HepG2 (cell line): ENCODE measurements around the gene SHROOM1. TPM values are rescaled to one million over a fixed set of nuclear protein-coding genes. Genes with fewer than 3 reads are reported as not detected.

Experiments
- ATAC-seq: fragments of 200-7000 bp; cut with Tn5 transposase; 3 replicates; pipeline ENCODE4 v1.9.1; 2020; ENCODE audit warnings: mild to moderate bottlenecking, moderate library complexity
- BruUV-seq: library from RNA; stranded (reverse); fragments of 400-500 nt; replicated peaks from 2 replicates; lab custom pipeline; 2021; lab: Mats Ljungman, UMichigan
- CTCF ChIA-PET: fragments of 300-600 bp; formaldehyde crosslinking; extraction: SDS; loops from one replicate; lab custom pipeline; 2021; ENCODE audit warnings: low total read pairs, inconsistent platforms, low intra/inter-chr PET ratio; lab: Yijun Ruan, JAX
- POLR2A ChIA-PET: fragments of 350-600 bp; sonication (Branson Sonifier 250); formaldehyde crosslinking; loops from one replicate; lab custom pipeline; 2020; ENCODE audit warnings: antibody characterized with exemption, inconsistent platforms; lab: Yijun Ruan, JAX
- DNase-seq: peaks from one replicate; pipeline ENCODE4 v3.0.0-alpha.2; 2015; ENCODE audit warnings: low spot score
- FAIRE-seq: peaks from 3 replicates; lab custom pipeline; 2011; peaks lifted over from hg19 to GRCh38; lab: Jason Lieb, UNC
- H2AFZ ChIP-seq: one replicate; pipeline ENCODE4 v1.6.1; 2011; ENCODE audit warnings: low read length, inconsistent platforms
- H3K27ac ChIP-seq: fragments of 300-600 bp; 3 replicates; pipeline ENCODE4 v1.8.0; 2011; ENCODE audit warnings: mixed run types, mild to moderate bottlenecking, mixed read lengths, low read length, inconsistent platforms; ENCODE audit not compliant: insufficient read depth; ENCODE audit errors: extremely low read length
- H3K27me3 ChIP-seq, 2 experiments: fragments of 200-600 bp in 1 of 2; 2 replicates in 1 of 2; 3 replicates in 1 of 2; pipeline versions ENCODE4 v1.6.0 to v1.8.0; 2011; ENCODE audit warnings: low read length in 2 of 2, mild to moderate bottlenecking in 2 of 2, moderate library complexity in 2 of 2, inconsistent platforms in 1 of 2; ENCODE audit not compliant: insufficient read depth in 2 of 2, control insufficient read depth in 1 of 2
- H3K36me3 ChIP-seq, 2 experiments: fragments of 200-600 bp in 1 of 2; replicated peaks in 1 of 2; 2 replicates in 1 of 2; 3 replicates in 1 of 2; pipeline versions ENCODE4 v1.5.1 to v1.8.0; 2011; ENCODE audit warnings: low read length in 2 of 2, inconsistent platforms in 1 of 2; ENCODE audit not compliant: insufficient read depth in 2 of 2, control insufficient read depth in 1 of 2
- H3K4me1 ChIP-seq: 2 replicates; pipeline ENCODE4 v1.5.1; 2012; ENCODE audit warnings: low read length, inconsistent platforms; ENCODE audit not compliant: insufficient read depth
- H3K4me2 ChIP-seq: 2 replicates; pipeline ENCODE4 v1.6.0; 2011; ENCODE audit warnings: low read depth, low read length, inconsistent platforms
- H3K4me3 ChIP-seq, 3 experiments: fragments of 200-600 bp in 1 of 3; sonication (generic), shearing (Covaris generic) in 1 of 3; replicated peaks in 1 of 3; 2 replicates each; pipeline ENCODE4 v1.5.1; 2011 to 2016; ENCODE audit warnings: low read length in 3 of 3, inconsistent platforms in 2 of 3, low read depth in 2 of 3, mild to moderate bottlenecking in 2 of 3, control low read depth in 1 of 3, mixed read lengths in 1 of 3; ENCODE audit not compliant: insufficient read depth in 1 of 3
- H3K79me2 ChIP-seq: one replicate; pipeline ENCODE4 v1.6.1; 2011; ENCODE audit warnings: low read length, inconsistent platforms; ENCODE audit not compliant: insufficient read depth
- H3K9ac ChIP-seq: 2 replicates; pipeline ENCODE4 v1.6.0; 2011; ENCODE audit warnings: mild to moderate bottlenecking, low read depth, low read length, inconsistent platforms; ENCODE audit not compliant: insufficient read depth
- H3K9me3 ChIP-seq: 2 replicates; pipeline ENCODE4 v1.5.1; 2012; ENCODE audit warnings: mild to moderate bottlenecking, low read length
- H4K20me1 ChIP-seq: 2 replicates; pipeline ENCODE4 v1.6.0; 2011; ENCODE audit warnings: inconsistent platforms, mild to moderate bottlenecking, low read length, moderate library complexity; ENCODE audit not compliant: insufficient read depth
- HNF4A ChIP-seq: sonication (generic); formaldehyde crosslinking; IDR thresholded peaks from 2 replicates; pipeline ENCODE4 v1.4.0; 2020; ENCODE audit warnings: missing genetic modification reagents
- NR2C2 ChIP-seq: sonication (generic); formaldehyde crosslinking; IDR thresholded peaks from 2 replicates; pipeline ENCODE4 v1.4.0; 2020; ENCODE audit warnings: missing genetic modification reagents, mild to moderate bottlenecking, moderate library complexity, borderline replicate concordance
- NR2F6 ChIP-seq, 2 experiments: IDR thresholded peaks; 2 replicates each; pipeline ENCODE4 v1.6.1; 2016; ENCODE audit warnings: antibody characterized with exemption in 1 of 2, mild to moderate bottlenecking in 1 of 2
- NRL ChIP-seq: sonication (generic); formaldehyde crosslinking; IDR thresholded peaks from 2 replicates; pipeline ENCODE4 v1.5.0; 2020; ENCODE audit warnings: missing genetic modification reagents, mild to moderate bottlenecking, moderate library complexity, borderline replicate concordance
- WGBS: methylation state at CpG from one replicate; pipeline ENCODE4 v1.1.6; 2017; ENCODE audit warnings: low lambda C conversion rate; 5-methylcytosine and 5-hydroxymethylcytosine counted together
- in situ Hi-C: cut with HindIII; loops from 2 replicates; pipeline ENCODE4 v1.10.0; 2017; ENCODE audit warnings: low pct_unique_long_range_greater_than_20kb; ENCODE audit not compliant: extremely low pct_ligation_motif_present
- intact Hi-C: fragments of 100-400 bp; cut with micrococcal nuclease; formaldehyde crosslinking; loops from one replicate; pipeline ENCODE4 v1.10.0; 2022; ENCODE audit not compliant: unreplicated experiment
- polyA plus RNA-seq, 8 experiments: library from polyadenylated mRNA; depleted of rRNA in 3 of 8; stranded (reverse) in 7 of 8; unstranded in 1 of 8; fragments of >200 nt; fragmentation: Illumina TruSeq in 4 of 8; extraction: Trizol in 4 of 8; gene quantifications; 2 replicates each; pipeline versions ENCODE4 v1.2.1 to v1.2.3, GENCODE V29; 2011 to 2016; ENCODE audit warnings: low read depth in 4 of 8, missing spikeins in 1 of 8, mixed read lengths in 1 of 8; ENCODE audit not compliant: insufficient read depth in 1 of 8
- total RNA-seq, 5 experiments: library from RNA; depleted of rRNA; stranded (reverse); fragments of >200 nt; fragmentation: Illumina TruSeq; extraction: Trizol; gene quantifications; 2 replicates each; pipeline ENCODE4 v1.2.3, GENCODE V29; 2016; ENCODE audit warnings: low read depth in 1 of 5
- TF ChIP-seq, protein P1 (sequence below): sonication (generic); IDR thresholded peaks from 2 replicates; pipeline ENCODE4 v1.6.1; 2016; ENCODE audit warnings: low read depth, borderline replicate concordance

The SHROOM1 gene
- total and polyA plus RNA-seq, 2 of the 13 experiments (the other 11 are each of a cell fraction or from before 2014, with no cell fraction given) = 18.2 to 25.7 TPM

GRCh38 chr5:132815454-132815853, 15.0 kb downstream of the SHROOM1 start:
- Histone ChIP-seq H3K4me3 (no peak overlapping the region; a peak in 1 of 6 replicates), H3K36me3 (no peaks in the 10 kb centered on the region), H4K20me1 (no peaks in the 10 kb centered on the region), H3K9me3 (no peaks in the 10 kb centered on the region), H3K27me3 (no peaks in the 10 kb centered on the region), H3K79me2 (no peaks in the 10 kb centered on the region), H3K4me1 (peaks cover 58% of the 10 kb centered on the region), H3K9ac (no peak overlapping the region), H3K4me2 (no peak overlapping the region), H3K27ac (peak overlapping the region; percentile 12), H2AFZ (no peak overlapping the region)
- FAIRE-seq (no peak), ATAC-seq (no peak), DNase-seq (no peak)
- no TSS peak for BruUV-seq
- ChIA-PET POLR2A (interaction anchor here (1.1 to 1.5 kb wide), 2 partner anchors 8 to 24 kb away, joined by 3 to 5 read pairs; no protein-coding TSS in a partner anchor), CTCF (no interaction called here)
- intact Hi-C loops (no loop called here), in situ Hi-C loops (loop anchor here (5.0 kb wide), 1 partner anchor 43 kb away; no protein-coding TSS in a partner anchor)
- TF ChIP-seq NRL (CRISPR knock-in tag) (no peak), HNF4A (CRISPR knock-in tag) (peak; percentile 32; the same call in 1 of the 2 replicates), NR2F6 (IDR thresholded peaks at IDR 0.05) (peak; percentile 81), NR2F6 (CRISPR knock-in tag; IDR thresholded peaks at IDR 0.05) (peak; percentile 56), NR2C2 (CRISPR knock-in tag) (peak; percentile 60; the same call in 1 of the 2 replicates)
- TF ChIP-seq, protein P1, sequence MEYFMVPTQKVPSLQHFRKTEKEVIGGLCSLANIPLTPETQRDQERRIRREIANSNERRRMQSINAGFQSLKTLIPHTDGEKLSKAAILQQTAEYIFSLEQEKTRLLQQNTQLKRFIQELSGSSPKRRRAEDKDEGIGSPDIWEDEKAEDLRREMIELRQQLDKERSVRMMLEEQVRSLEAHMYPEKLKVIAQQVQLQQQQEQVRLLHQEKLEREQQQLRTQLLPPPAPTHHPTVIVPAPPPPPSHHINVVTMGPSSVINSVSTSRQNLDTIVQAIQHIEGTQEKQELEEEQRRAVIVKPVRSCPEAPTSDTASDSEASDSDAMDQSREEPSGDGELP = peak; percentile 42
- 88% methylated on average over 1 of the region's 1 CpG for WGBS
